Activated naive CD8-positive, alpha-beta T cell treated with anti-CD3 and anti-CD28 coated beads for 36 hours (primary cell): ENCODE results near the gene SSTR5. TPM values are rescaled to one million over a fixed set of nuclear protein-coding genes. Genes with fewer than 3 reads are reported as not detected.

Source experiments
- DNase-seq: peaks from one replicate; pipeline ENCODE4 v3.0.0; 2021
- H3K27ac Mint-ChIP-seq: one replicate; pipeline ENCODE4 v1.8.0; 2022; ENCODE audit warnings: mild to moderate bottlenecking, moderate library complexity, mixed read lengths
- H3K27me3 Mint-ChIP-seq: one replicate; pipeline ENCODE4 v1.8.0; 2022; ENCODE audit warnings: mild to moderate bottlenecking, mixed read lengths
- H3K36me3 Mint-ChIP-seq: one replicate; pipeline ENCODE4 v1.8.0; 2021; ENCODE audit warnings: mild to moderate bottlenecking, mixed read lengths
- H3K4me1 Mint-ChIP-seq: one replicate; pipeline ENCODE4 v1.8.0; 2021; ENCODE audit warnings: mixed read lengths
- H3K4me3 Mint-ChIP-seq: one replicate; pipeline ENCODE4 v1.8.0; 2022; ENCODE audit warnings: mild to moderate bottlenecking, moderate library complexity, mixed read lengths
- H3K9me3 Mint-ChIP-seq: one replicate; pipeline ENCODE4 v1.8.0; 2022; ENCODE audit warnings: mixed read lengths
- total RNA-seq, 2 experiments: library from RNA; stranded (reverse); gene quantifications; one replicate each; pipeline ENCODE4 v1.2.3, GENCODE V29; 2021

The SSTR5 gene
- total RNA-seq, 2 experiments from 2014 or later, result not detected

GRCh38 chr16:1130382-1130781, 57.8 kb downstream of the SSTR5 start:
- Mint-ChIP-seq H3K9me3 (no peaks in the 10 kb centered on the region), H3K4me1 (no peaks in the 10 kb centered on the region), H3K27me3 (no peaks in the 10 kb centered on the region), H3K27ac (no peak overlapping the region), H3K36me3 (no peaks in the 10 kb centered on the region), H3K4me3 (no peak overlapping the region)
- DNase-seq, result no peak

Other genes starting within 250 kb of the SSTR5 start
- 1 to 10 TPM; 7.0 to 8.1 TPM for gene LMF1, start 101.8 kb upstream of the SSTR5 start, total RNA-seq
- under 1 TPM; 0.42 to 0.58 TPM for gene SOX8, start 91.0 kb upstream of the SSTR5 start, total RNA-seq
- gene C1QTNF8, start 23.5 kb downstream of the SSTR5 start, total RNA-seq, result not detected
- gene CACNA1H, start 80.4 kb downstream of the SSTR5 start, total RNA-seq, result under 1 TPM; 0.32 to 0.35 TPM
- gene TPSG1, start 152.5 kb downstream of the SSTR5 start, total RNA-seq, result not detected
- gene TPSB2, start 157.4 kb downstream of the SSTR5 start, total RNA-seq, result not detected
- gene TPSAB1, start 168.0 kb downstream of the SSTR5 start, total RNA-seq, result not detected
- not detected for gene TPSD1, start 183.3 kb downstream of the SSTR5 start, total RNA-seq
- gene UBE2I, start 236.9 kb downstream of the SSTR5 start, total RNA-seq, result 100 to 1,000 TPM; 280 to 282 TPM